HL-60 (cell line): Measurements from ENCODE around the gene NTN1.
"Not testable (repeated sequence)": the region's sequence is repeated elsewhere in the genome, so short reads cannot be mapped to it uniquely, and the experiment has no call there.

ENCODE experiments used
- CTCF ChIP-seq: IDR thresholded peaks from one replicate; pipeline ENCODE4 v1.5.1; 2011; ENCODE audit warnings: low read length, control low read depth, inconsistent platforms; ENCODE audit not compliant: insufficient read depth
- GABPA ChIP-seq: IDR thresholded peaks from 2 replicates; pipeline ENCODE4 v1.6.1; 2012; ENCODE audit warnings: low read depth
- POLR2AphosphoS5 ChIP-seq: IDR thresholded peaks from 2 replicates; pipeline ENCODE4 v1.6.1; 2012; ENCODE audit warnings: low read depth
- REST ChIP-seq: IDR thresholded peaks from 2 replicates; pipeline ENCODE4 v1.6.1; 2012; ENCODE audit warnings: low read depth; ENCODE audit not compliant: insufficient replicate concordance
- SPI1 ChIP-seq: IDR thresholded peaks from 2 replicates; pipeline ENCODE4 v1.6.1; 2012; ENCODE audit warnings: low read depth, mild to moderate bottlenecking, borderline replicate concordance

GRCh38 chr17:9106278-9106677 is 85.0 kb downstream of the NTN1 start:
- TF ChIP-seq POLR2AphosphoS5, CTCF, REST, GABPA, SPI1: not testable (repeated sequence)
